Activated T-cell treated with anti-CD3 and anti-CD28 coated beads for 1 hour (primary cell): ENCODE measurements around the gene CPT1C.

Experiments used
- DNase-seq: peaks from one replicate; pipeline ENCODE4 v3.0.0-alpha.2; 2020; ENCODE audit warnings: low read depth

CPT1C gene

GRCh38 chr19:49758292-49758691 is 67.4 kb downstream of the CPT1C start:
- DNase-seq = no peak

- DNase-seq = no peak
Observed at GRCh38 chr19:49761249-49761624, 70.3 kb downstream of the CPT1C start.

- no peak for DNase-seq
Observed at GRCh38 chr19:49761625-49762311, 70.9 kb downstream of the CPT1C start.

GRCh38 chr19:49763230-49763629 is 72.3 kb downstream of the CPT1C start, which contains the start of gene TSKS:
Gene TSKS, minus strand, starts transcription at chr19:49763306. Its CDS starts 59 bp downstream, at chr19:49763247.
- DNase-seq = no peak
